Ovary (tissue), 9 donors: Measurements from ENCODE around the gene ALOX12. TPM values are rescaled to one million over a fixed set of nuclear protein-coding genes. Genes with fewer than 3 reads are reported as not detected.
"Not testable (repeated sequence)": the region's sequence is repeated elsewhere in the genome, so short reads cannot be mapped to it uniquely, and the experiment has no call there.

Experiments
- DNase-seq, 5 donors: peaks; one replicate each; pipeline ENCODE4 v3.0.0-alpha.2; 2019 to 2020
- H3K27ac ChIP-seq, 2 donors: fragments of 200-600 bp; one replicate each; pipeline versions ENCODE4 v1.5.1 to v1.8.0; 2019 to 2022
- H3K27me3 ChIP-seq: fragments of 200-600 bp; one replicate; pipeline ENCODE4 v1.8.0; 2022
- H3K36me3 ChIP-seq: fragments of 200-600 bp; sonication (generic); one replicate; pipeline ENCODE4 v1.5.1; 2019
- H3K4me1 ChIP-seq: one replicate; pipeline ENCODE4 v1.8.1; 2013; ENCODE audit warnings: mild to moderate bottlenecking, moderate library complexity; ENCODE audit not compliant: insufficient read depth
- H3K4me3 ChIP-seq: fragments of 200-600 bp; sonication (generic); one replicate; pipeline ENCODE4 v1.5.1; 2017
- H3K9me3 ChIP-seq, 2 donors: fragments of 200-600 bp in 1 of 2; sonication (generic) in 1 of 2; one replicate each; pipeline versions ENCODE4 v1.5.1 to v1.8.1; 2013 to 2019; ENCODE audit warnings: mild to moderate bottlenecking in 1 of 2, moderate library complexity in 1 of 2
- EP300 ChIP-seq: sonication (generic); formaldehyde crosslinking; IDR thresholded peaks from one replicate; pipeline ENCODE4 v1.6.1; 2017; ENCODE audit warnings: antibody characterized with exemption
- POLR2A ChIP-seq: fragments of 450-650 bp; IDR thresholded peaks from one replicate; pipeline ENCODE4 v1.6.1; 2017; ENCODE audit warnings: antibody characterized with exemption, mild to moderate bottlenecking, moderate library complexity
- WGBS, 3 donors: extraction: QIAGEN DNeasy Blood & Tissue Kit in 1 of 3; methylation state at CpG; one replicate each; pipeline versions ENCODE4 v1.1.5 to v1.1.7; 2013 to 2017; 5-methylcytosine and 5-hydroxymethylcytosine counted together
- intact Hi-C, 4 donors: fragments of 100-400 bp; cut with DNase I; formaldehyde crosslinking; loops; one replicate each; pipeline versions ENCODE4 v1.11.0 to v1.15.1; 2022 to 2023
- microRNA counts: library from miRNA; unstranded; fragments of <30 nt; microRNA quantifications from one replicate; lab custom pipeline; 2016
- polyA plus RNA-seq, 2 donors: library from polyadenylated mRNA; stranded (reverse); fragments of 200-250 nt in 1 of 2; fragments of 350-450 nt in 1 of 2; fragmentation: Illumina TruSeq in 1 of 2; extraction: RNeasy Lipid Tissue Mini Kit (QIAGEN cat#74804) in 1 of 2; gene quantifications; one replicate each; pipeline ENCODE4 v1.2.3, GENCODE V29; 2013 to 2014
- small RNA-seq: library from RNA; depleted of rRNA; stranded (forward); fragments of <200 nt; gene quantifications from one replicate; pipeline ENCODE3, GENCODE V24; 2016
- total RNA-seq, 7 donors: library from RNA; depleted of rRNA in 2 of 7; stranded (reverse); fragments of >200 nt in 2 of 7; fragmentation: NEBNext Ultra II Directional in 3 of 7; extraction: Animal tissue kit (Norgen Biotek cat#: 25700) in 3 of 7; gene quantifications; one replicate each; pipeline versions ENCODE4 v1.1.0 to v1.2.4, GENCODE V29; 2016 to 2023
- TF ChIP-seq, protein P1 (sequence below), 3 donors: fragments of 450-650 bp in 2 of 3; fragments of 200-600 bp in 1 of 3; IDR thresholded peaks; one replicate each; pipeline versions ENCODE4 v1.5.1 to v1.8.0; 2016 to 2022; ENCODE audit warnings: antibody characterized with exemption in 3 of 3, mild to moderate bottlenecking in 1 of 3
- donor health status: DM: no; HTN: no; CAD: no; lungs with moderate emphysema.
- donor health status: DM: no; HTN: no; CAD: no.
- donor health status: Bipolar disorder and iron deficiency.
- donor health status: DM: yes; HTN: yes; CAD: no.
- donor health status: DM: no; HTN: no; CAD: no.
- donor health status: DM: yes; HTN: yes; CAD: no.

ALOX12 gene
- total and polyA plus RNA-seq, 9 donors = 0.05 to 0.74 (median 0.56) TPM; not detected in 5

GRCh38 chr17:7048968-7049367, 53.1 kb downstream of the ALOX12 start:
- Histone ChIP-seq H3K27me3 (no peaks in the 10 kb centered on the region), H3K9me3 (no peaks in the 10 kb centered on the region), H3K36me3 (no peaks in the 10 kb centered on the region), H3K4me1 (peaks cover 5% of the 10 kb centered on the region), H3K27ac (no peak overlapping the region), H3K4me3 (no peak overlapping the region)
- intact Hi-C loops = loop anchor here in 3 of 4 donors (2.0 to 10.0 kb wide), 3 partner anchors 82 to 126 kb away; partner anchors contain the start of gene ASGR1 (in 1 of the 3)
- TF ChIP-seq EP300 (no peak), POLR2A (no peak)
- TF ChIP-seq, protein P1, sequence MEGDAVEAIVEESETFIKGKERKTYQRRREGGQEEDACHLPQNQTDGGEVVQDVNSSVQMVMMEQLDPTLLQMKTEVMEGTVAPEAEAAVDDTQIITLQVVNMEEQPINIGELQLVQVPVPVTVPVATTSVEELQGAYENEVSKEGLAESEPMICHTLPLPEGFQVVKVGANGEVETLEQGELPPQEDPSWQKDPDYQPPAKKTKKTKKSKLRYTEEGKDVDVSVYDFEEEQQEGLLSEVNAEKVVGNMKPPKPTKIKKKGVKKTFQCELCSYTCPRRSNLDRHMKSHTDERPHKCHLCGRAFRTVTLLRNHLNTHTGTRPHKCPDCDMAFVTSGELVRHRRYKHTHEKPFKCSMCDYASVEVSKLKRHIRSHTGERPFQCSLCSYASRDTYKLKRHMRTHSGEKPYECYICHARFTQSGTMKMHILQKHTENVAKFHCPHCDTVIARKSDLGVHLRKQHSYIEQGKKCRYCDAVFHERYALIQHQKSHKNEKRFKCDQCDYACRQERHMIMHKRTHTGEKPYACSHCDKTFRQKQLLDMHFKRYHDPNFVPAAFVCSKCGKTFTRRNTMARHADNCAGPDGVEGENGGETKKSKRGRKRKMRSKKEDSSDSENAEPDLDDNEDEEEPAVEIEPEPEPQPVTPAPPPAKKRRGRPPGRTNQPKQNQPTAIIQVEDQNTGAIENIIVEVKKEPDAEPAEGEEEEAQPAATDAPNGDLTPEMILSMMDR (IDR thresholded peaks at IDR 0.05) = no peak
- 43 to 64% (median 46%) methylated on average over 6 of the region's 6 CpGs for WGBS, 3 donors
- DNase-seq = no peak

- H3K27ac ChIP-seq, H3K9me3 ChIP-seq, H3K36me3 ChIP-seq, H3K4me1 ChIP-seq, H3K4me3 ChIP-seq, H3K27me3 ChIP-seq, DNase-seq: not testable (repeated sequence)
- 70 to 83% (median 73%) methylated on average over 9 of the region's 9 CpGs for WGBS, 3 donors
- intact Hi-C loops = loop anchor here in 1 of 4 donors (5.0 kb wide), 2 partner anchors 87 to 247 kb away; no protein-coding TSS in a partner anchor
Measured at GRCh38 chr17:7050583-7050982, 54.7 kb downstream of the ALOX12 start.

DNA sequence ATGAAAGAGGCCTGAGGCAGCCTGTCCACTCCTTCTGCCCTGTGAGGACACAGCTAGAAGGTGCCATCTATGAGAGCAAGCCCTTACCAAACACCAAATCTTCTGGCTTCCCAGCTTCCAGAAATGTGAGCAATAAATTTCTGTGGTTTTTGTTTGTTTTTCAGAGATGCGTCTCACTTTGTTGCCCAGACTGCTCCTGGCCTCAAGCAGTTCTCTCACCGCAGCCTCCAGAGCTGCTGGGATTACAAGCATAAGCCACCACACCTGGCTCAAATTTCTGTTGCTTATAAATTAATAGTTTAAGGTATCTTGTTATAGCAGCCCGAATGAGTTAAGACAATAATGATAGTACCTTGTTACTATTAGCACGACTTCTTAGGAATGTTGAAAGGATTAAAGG, 60.5 kb downstream of the ALOX12 start:
- TF ChIP-seq EP300 (no peak), POLR2A (no peak)
- TF ChIP-seq, protein P1 (IDR thresholded peaks at IDR 0.05) = no peak
- Histone ChIP-seq H3K4me1 (no peaks in the 10 kb centered on the region), H3K27me3 (no peaks in the 10 kb centered on the region), H3K27ac (no peak overlapping the region), H3K9me3 (no peaks in the 10 kb centered on the region), H3K36me3 (no peaks in the 10 kb centered on the region), H3K4me3 (no peak overlapping the region)
- 66 to 72% (median 70%) methylated on average over 4 of the region's 4 CpGs for WGBS, 3 donors
- intact Hi-C loops = no loop called here
- DNase-seq = no peak

- H3K4me1 ChIP-seq = no peaks in the 10 kb centered on the region
- no peak overlapping the region for H3K4me3 ChIP-seq
- WGBS, 3 donors = 58 to 65% (median 61%) methylated on average over 7 of the region's 7 CpGs
- no peaks in the 10 kb centered on the region for H3K27me3 ChIP-seq
- TF ChIP-seq POLR2A = no peak
- TF ChIP-seq, protein P1 (IDR thresholded peaks at IDR 0.05) = no peak
- no peak for TF ChIP-seq EP300
- intact Hi-C loops = no loop called here
- H3K27ac ChIP-seq = no peak overlapping the region
- no peak for DNase-seq
- no peaks in the 10 kb centered on the region for H3K9me3 ChIP-seq
- no peaks in the 10 kb centered on the region for H3K36me3 ChIP-seq
Measured at GRCh38 chr17:7058831-7059447, 63.1 kb downstream of the ALOX12 start.

MicroRNAs encoded within 50 kb of the gene (microRNA counts, 767-probe panel; counts per million panel counts)
- 4,802 counts per million, percentile 93 among the panel's probes with 10 or more counts for microRNA hsa-miR-195-5p (lab: Ali Mortazavi, UCI)
- microRNA hsa-miR-497-5p (lab: Ali Mortazavi, UCI) = 3,886 counts per million, percentile 89 among the panel's probes with 10 or more counts

Small RNA genes lying within 50 kb of the gene (small RNA-seq; reads per million reads assigned to genes)
- gene AC120057.1 = not detected

Other genes starting within 250 kb of the ALOX12 start
- 100 to 1,000 TPM in 2 of 7 donors, 10 to 100 TPM in 5; 33.3 to 111 (median 64.8) TPM for gene XAF1, start 240.0 kb upstream of the ALOX12 start, total RNA-seq
- 100 to 1,000 TPM in 1 of 2 donors, 10 to 100 TPM in 1; 81.4 to 105 TPM for gene XAF1, start 240.0 kb upstream of the ALOX12 start, polyA plus RNA-seq
- 1 to 10 TPM in 3 of 7 donors, under 1 TPM in 4; 0.11 to 2.4 (median 0.81) TPM for gene FBXO39, start 219.8 kb upstream of the ALOX12 start, total RNA-seq
- 1 to 10 TPM in 1 of 2 donors, under 1 TPM in 1; 0.88 to 1.2 TPM for gene FBXO39, start 219.8 kb upstream of the ALOX12 start, polyA plus RNA-seq
- gene TEKT1, start 164.3 kb upstream of the ALOX12 start, total RNA-seq = 10 to 100 TPM in 1 of 7 donors, 1 to 10 TPM in 2, under 1 TPM in 2, not detected in 2; 0.94 to 19.3 (median 2.1) TPM
- under 1 TPM in 1 of 2 donors, not detected in 1; 0.06 TPM for gene TEKT1, start 164.3 kb upstream of the ALOX12 start, polyA plus RNA-seq
- 100 to 1,000 TPM in 6 of 7 donors, 10 to 100 TPM in 1; 80.1 to 211 (median 179) TPM for gene RNASEK, start 16.6 kb downstream of the ALOX12 start, total RNA-seq
- 100 to 1,000 TPM; 192 to 295 TPM for gene RNASEK, start 16.6 kb downstream of the ALOX12 start, polyA plus RNA-seq
- gene BCL6B, start 27.0 kb downstream of the ALOX12 start, total RNA-seq = 10 to 100 TPM in 1 of 7 donors, 1 to 10 TPM in 4, under 1 TPM in 2; 0.46 to 13.9 (median 3.5) TPM
- 10 to 100 TPM in 1 of 2 donors, 1 to 10 TPM in 1; 6.2 to 13.7 TPM for gene BCL6B, start 27.0 kb downstream of the ALOX12 start, polyA plus RNA-seq
- gene SLC16A13, start 40.0 kb downstream of the ALOX12 start, total RNA-seq = 1 to 10 TPM in 4 of 7 donors, under 1 TPM in 3; 0.12 to 2.8 (median 1.2) TPM
- 1 to 10 TPM; 1.2 TPM for gene SLC16A13, start 40.0 kb downstream of the ALOX12 start, polyA plus RNA-seq
- 10 to 100 TPM in 1 of 7 donors, 1 to 10 TPM in 5, not detected in 1; 1.2 to 14.4 (median 2.9) TPM for gene SLC16A11, start 48.0 kb downstream of the ALOX12 start, total RNA-seq
- 1 to 10 TPM in 1 of 2 donors, not detected in 1; 3.9 TPM for gene SLC16A11, start 48.0 kb downstream of the ALOX12 start, polyA plus RNA-seq
- gene CLEC10A, start 84.2 kb downstream of the ALOX12 start, total RNA-seq = 1 to 10 TPM in 6 of 7 donors, under 1 TPM in 1; 0.98 to 2.9 (median 2.2) TPM
- 1 to 10 TPM; 3.5 to 9.4 TPM for gene CLEC10A, start 84.2 kb downstream of the ALOX12 start, polyA plus RNA-seq
- under 1 TPM in 5 of 7 donors, not detected in 2; 0.20 to 0.72 (median 0.60) TPM for gene ASGR2, start 118.8 kb downstream of the ALOX12 start, total RNA-seq
- gene ASGR2, start 118.8 kb downstream of the ALOX12 start, polyA plus RNA-seq = under 1 TPM; 0.24 to 0.37 TPM
- 1 to 10 TPM in 4 of 7 donors, under 1 TPM in 3; 0.63 to 3.3 (median 1.0) TPM for gene ASGR1, start 183.3 kb downstream of the ALOX12 start, total RNA-seq
- 1 to 10 TPM in 1 of 2 donors, under 1 TPM in 1; 0.20 to 1.3 TPM for gene ASGR1, start 183.3 kb downstream of the ALOX12 start, polyA plus RNA-seq
- gene DLG4, start 223.8 kb downstream of the ALOX12 start, total RNA-seq = 10 to 100 TPM; 11.0 to 67.7 (median 34.5) TPM
- 10 to 100 TPM; 25.1 to 27.8 TPM for gene DLG4, start 223.8 kb downstream of the ALOX12 start, polyA plus RNA-seq
- 100 to 1,000 TPM; 303 to 638 (median 374) TPM for gene ACADVL, start 223.9 kb downstream of the ALOX12 start, total RNA-seq
- gene ACADVL, start 223.9 kb downstream of the ALOX12 start, polyA plus RNA-seq = 100 to 1,000 TPM; 277 to 381 TPM
- gene DVL2, start 238.5 kb downstream of the ALOX12 start, total RNA-seq = 10 to 100 TPM; 36.9 to 80.6 (median 61.3) TPM
- gene DVL2, start 238.5 kb downstream of the ALOX12 start, polyA plus RNA-seq = 10 to 100 TPM in 1 of 2 donors, 1 to 10 TPM in 1; 8.2 to 49.0 TPM
- 10 to 100 TPM; 19.4 to 57.7 (median 41.0) TPM for gene PHF23, start 243.4 kb downstream of the ALOX12 start, total RNA-seq
- 10 to 100 TPM; 23.3 to 42.5 TPM for gene PHF23, start 243.4 kb downstream of the ALOX12 start, polyA plus RNA-seq
- 1,000 to 10,000 TPM in 1 of 7 donors, 100 to 1,000 TPM in 6; 526 to 1,303 (median 619) TPM for gene GABARAP, start 246.4 kb downstream of the ALOX12 start, total RNA-seq
- gene GABARAP, start 246.4 kb downstream of the ALOX12 start, polyA plus RNA-seq = 1,000 to 10,000 TPM in 1 of 2 donors, 100 to 1,000 TPM in 1; 763 to 1,518 TPM